NCI-H2081 (cell line): ENCODE results near the gene C1orf159.

ENCODE experiments used
- DNase-seq, 2 experiments: peaks; one replicate each; lab custom pipeline; 2025; lab: John Stamatoyannopoulos, UW

Gene C1orf159

DNA sequence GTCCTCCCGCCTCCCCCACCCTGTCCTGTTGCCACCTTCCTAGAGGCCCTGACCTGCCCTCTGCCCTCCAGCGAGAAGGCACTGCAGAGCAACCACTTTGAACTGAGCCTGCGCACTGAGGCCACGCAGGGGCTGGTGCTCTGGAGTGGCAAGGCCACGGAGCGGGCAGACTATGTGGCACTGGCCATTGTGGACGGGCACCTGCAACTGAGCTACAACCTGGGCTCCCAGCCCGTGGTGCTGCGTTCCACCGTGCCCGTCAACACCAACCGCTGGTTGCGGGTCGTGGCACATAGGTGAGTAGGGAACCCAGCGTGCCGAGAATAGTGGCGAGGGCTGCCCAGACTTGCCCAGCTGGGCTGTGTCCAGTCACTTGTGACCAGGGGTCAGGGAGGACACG is 62.2 kb downstream of the C1orf159 start:
- DNase-seq, result no peak

DNA sequence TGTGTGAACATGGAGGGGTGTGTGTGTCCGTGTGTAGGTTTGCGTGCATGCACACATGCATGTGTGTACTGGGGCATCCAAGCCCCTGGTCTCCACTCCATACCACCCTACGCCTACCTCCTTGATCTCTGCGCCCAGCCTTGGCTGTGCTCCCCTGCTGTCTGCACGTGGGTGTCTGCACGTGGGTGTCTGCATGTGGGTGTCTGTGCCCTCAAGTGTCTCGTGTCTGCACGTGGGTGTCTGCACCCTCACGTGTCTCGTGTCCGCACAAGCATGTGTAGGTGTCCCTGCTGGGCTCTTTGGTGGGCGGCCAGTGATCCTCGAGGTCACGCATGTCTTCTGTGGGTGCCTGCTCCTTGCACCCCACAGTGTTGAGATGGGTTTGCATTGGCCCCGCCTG is 62.9 kb downstream of the C1orf159 start:
- DNase-seq, result no peak

DNA sequence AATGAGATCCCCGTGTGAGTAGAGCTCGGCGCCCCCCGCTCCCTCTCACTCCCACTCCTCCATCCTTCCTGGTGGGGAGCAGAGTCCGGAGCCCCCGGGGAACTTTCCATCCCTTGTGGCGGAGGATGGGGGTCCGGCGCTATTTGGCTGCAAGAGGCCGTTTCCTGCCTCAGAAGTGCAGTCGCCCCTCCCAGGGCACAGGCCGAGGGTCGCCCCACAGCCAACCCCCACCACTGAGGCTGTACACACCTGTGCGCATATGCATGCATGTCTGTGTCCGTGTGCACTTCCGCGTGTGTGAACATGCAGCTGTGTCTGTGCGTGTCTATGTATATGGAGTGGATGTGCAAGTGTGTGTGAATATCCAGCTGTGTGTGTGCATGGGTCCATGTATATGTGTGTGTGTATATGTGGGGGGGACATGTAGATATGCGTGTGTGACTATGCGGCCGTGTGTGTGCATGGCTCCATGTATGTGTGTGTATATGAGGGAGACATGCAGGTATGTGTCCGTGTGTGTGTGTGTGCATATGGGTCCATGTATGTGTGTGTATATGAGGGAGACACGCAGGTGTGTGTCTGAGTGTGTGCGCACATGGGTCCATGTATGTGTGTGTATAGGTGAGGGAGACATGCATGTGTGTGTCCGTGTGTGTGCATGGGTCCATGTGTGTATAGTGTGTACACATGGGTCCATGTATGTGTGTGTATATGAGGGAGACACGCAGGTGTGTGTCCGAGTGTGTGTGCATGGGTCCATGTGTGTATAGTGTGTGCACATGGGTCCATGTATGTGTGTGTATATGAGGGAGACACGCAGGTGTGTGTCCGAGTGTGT is 63.7 kb downstream of the C1orf159 start:
- no peak for DNase-seq

DNA sequence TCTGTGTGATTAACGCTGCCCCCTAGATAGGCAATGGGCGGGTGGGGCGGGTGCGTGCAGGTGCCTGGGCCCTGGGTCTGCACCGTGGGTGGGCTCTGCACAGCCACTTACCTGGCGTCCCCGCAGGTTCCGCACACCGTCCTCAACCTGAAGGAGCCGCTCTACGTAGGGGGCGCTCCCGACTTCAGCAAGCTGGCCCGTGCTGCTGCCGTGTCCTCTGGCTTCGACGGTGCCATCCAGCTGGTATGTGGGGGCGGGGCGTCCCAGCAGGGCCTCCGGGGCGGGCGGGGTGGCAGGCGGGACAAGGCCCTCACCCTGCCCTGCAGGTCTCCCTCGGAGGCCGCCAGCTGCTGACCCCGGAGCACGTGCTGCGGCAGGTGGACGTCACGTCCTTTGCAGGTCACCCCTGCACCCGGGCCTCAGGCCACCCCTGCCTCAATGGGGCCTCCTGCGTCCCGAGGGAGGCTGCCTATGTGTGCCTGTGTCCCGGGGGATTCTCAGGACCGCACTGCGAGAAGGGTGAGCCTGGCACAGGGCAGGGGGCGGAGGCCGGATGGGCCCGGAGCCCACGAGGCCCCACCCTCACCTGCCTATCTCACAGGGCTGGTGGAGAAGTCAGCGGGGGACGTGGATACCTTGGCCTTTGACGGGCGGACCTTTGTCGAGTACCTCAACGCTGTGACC is 64.6 kb downstream of the C1orf159 start:
- DNase-seq, result peak in 1 of 2 experiments; percentile 27

DNA sequence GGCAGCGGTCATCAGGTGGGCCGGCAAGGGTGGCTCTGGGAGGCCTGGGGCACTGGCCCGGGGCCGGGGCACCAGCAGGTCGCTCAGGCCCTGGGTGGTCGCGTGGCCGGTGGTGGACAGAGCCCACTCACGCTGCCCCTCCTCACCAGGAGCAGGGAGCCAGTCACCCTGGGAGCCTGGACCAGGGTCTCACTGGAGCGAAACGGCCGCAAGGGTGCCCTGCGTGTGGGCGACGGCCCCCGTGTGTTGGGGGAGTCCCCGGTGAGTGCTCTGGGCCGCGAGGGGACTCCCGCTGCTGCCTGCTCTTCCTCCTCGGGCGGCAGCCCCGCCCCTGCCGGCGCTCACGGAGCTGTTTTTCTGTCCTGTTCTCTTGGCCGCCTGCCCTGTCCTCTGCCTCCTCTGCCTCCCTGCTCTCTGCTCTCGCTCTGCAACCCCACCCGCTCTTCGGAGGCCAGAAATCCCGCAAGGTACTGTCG is 65.3 kb downstream of the C1orf159 start:
- peak in 1 of 2 experiments; percentile 27 for DNase-seq

DNA sequence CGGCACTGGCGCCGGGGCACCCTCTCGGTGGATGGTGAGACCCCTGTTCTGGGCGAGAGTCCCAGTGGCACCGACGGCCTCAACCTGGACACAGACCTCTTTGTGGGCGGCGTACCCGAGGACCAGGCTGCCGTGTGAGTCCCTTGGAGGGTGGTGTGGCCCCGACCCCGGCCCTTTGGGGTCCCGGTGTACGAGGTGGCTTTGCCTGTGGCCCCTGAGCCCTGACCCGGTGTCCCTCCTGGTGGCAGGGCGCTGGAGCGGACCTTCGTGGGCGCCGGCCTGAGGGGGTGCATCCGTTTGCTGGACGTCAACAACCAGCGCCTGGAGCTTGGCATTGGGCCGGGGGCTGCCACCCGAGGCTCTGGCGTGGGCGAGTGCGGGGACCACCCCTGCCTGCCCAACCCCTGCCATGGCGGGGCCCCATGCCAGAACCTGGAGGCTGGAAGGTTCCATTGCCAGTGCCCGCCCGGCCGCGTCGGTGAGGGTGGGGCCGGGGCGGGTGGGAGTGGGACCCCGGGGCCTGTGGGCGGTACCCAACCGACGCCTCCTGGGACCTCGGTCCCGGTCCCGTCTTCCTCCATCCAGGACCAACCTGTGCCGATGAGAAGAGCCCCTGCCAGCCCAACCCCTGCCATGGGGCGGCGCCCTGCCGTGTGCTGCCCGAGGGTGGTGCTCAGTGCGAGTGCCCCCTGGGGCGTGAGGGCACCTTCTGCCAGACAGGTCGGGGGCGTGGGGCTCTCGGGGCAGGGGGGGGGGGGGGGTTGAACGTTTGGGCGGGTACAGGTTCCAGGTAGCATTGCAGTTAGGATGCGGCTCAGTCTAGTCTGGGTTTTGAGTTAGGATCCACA is 66.3 kb downstream of the C1orf159 start:
- DNase-seq, result no peak

DNA sequence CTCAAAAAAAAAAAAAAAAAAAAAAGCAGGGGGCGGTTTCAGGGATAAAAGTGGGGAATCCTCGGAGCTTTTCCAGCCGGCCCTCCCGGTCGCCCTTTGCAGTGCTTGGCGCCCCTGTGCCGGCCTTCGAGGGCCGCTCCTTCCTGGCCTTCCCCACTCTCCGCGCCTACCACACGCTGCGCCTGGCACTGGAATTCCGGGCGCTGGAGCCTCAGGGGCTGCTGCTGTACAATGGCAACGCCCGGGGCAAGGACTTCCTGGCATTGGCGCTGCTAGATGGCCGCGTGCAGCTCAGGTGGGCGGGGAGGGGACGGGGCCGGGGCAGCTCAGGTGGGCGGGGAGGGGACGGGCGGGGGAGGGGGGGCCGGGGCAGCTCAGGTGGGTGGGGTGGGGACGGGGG is 67.1 kb downstream of the C1orf159 start:
- peak in 1 of 2 experiments; percentile 32 for DNase-seq

DNA sequence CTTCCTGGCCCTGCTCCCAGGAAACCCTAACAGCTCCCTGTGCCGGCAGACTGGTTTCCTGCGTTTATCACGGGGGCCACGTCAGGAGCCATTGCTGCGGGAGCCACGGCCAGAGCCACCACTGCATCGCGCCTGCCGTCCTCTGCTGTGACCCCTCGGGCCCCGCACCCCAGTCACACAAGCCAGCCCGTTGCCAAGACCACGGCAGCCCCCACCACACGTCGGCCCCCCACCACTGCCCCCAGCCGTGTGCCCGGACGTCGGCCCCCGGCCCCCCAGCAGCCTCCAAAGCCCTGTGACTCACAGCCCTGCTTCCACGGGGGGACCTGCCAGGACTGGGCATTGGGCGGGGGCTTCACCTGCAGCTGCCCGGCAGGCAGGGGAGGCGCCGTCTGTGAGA is 67.9 kb downstream of the C1orf159 start:
- DNase-seq, result no peak

DNA sequence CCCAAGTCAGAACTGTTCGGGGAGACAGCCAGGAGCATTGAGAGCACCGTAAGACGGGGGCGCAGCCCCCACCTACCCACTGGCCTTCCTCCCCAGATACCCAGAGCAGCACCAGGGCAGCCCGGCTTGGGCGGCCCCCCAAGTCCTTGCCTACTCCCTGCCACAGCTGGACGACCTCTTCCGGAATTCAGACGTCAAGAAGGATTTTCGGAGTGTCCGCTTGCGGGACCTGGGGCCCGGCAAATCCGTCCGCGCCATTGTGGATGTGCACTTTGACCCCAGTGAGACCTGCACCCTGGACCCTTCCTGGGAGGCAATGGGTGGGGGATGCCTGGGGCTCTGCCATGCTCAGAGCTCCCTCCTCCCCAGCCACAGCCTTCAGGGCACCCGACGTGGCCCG is 68.5 kb downstream of the C1orf159 start:
- no peak for DNase-seq

DNA sequence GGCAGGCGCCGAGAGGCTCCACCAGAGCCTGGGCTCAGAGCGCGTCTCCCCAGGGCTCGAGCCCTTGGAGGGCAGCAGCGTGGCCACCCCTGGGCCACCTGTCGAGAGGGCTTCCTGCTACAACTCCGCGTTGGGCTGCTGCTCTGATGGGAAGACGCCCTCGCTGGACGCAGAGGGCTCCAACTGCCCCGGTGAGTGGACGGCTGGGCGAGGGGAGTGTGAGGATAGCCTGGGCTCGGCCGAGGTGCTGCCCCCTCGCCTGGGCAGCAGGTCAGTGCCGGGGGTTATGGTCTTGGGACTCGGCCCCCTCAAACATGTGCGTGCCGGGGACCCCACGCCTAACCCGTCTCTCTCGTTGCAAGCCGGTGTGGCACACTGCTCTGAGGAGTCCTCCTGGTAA is 69.1 kb downstream of the C1orf159 start:
- DNase-seq, result no peak

DNA sequence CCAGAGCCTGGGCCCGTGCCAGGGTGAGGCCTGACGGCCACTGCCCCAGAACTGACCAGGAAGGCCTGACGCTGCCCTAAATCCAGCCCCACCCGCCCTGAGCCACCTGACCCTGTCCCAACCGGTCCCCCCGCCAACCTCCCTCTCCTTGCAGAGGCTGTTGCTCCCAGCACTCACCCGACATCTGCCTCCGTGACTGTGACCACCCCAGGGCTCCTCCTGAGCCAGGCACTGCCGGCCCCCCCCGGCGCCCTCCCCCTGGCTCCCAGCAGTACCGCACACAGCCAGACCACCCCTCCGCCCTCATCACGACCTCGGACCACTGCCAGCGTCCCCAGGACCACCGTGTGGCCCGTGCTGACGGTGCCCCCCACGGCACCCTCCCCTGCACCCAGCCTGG is 69.6 kb downstream of the C1orf159 start:
- no peak for DNase-seq

DNA sequence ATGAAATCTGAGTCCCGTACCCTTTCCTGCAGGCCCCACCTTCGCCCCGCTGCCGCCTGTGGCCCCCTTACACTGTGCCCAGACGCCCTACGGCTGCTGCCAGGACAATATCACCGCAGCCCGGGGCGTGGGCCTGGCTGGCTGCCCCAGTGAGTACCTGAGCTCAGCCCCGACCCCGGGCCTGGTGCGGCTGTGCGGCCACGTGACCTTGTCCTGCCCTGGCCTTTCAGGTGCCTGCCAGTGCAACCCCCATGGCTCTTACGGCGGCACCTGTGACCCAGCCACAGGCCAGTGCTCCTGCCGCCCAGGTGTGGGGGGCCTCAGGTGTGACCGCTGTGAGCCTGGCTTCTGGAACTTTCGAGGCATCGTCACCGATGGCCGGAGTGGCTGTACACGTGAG is 70.8 kb downstream of the C1orf159 start:
- DNase-seq, result no peak

DNA sequence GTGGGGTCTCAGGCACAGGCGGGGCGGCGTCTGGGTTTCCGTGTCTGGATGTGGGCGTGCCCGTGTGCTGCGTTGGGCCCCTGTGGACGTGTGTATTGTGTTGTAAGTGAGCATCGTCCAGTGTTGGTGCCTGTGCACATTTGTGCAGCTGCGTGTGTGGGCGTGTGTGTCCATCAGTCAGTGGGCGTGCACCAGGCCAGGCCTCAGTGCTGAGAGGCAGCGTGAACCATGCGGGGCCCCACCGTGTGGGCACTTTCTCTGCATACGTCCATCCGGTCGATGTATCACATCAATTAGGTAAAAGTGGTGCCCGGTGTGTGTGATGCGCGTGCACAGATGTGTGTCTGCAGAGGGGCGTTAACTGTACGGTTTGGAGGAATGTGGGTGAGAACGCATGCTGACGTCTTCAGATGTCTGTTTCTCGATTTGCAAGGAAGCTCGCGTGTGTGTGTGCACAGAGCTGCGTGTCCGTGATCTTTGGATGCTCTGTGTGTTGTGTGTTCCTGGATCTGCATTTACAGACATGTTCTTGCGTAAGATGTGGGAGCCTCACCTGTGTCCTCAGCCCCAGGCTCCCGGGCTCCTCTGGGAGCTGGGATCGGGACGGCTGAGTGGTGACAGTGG is 71.3 kb downstream of the C1orf159 start:
- DNase-seq, result no peak

DNA sequence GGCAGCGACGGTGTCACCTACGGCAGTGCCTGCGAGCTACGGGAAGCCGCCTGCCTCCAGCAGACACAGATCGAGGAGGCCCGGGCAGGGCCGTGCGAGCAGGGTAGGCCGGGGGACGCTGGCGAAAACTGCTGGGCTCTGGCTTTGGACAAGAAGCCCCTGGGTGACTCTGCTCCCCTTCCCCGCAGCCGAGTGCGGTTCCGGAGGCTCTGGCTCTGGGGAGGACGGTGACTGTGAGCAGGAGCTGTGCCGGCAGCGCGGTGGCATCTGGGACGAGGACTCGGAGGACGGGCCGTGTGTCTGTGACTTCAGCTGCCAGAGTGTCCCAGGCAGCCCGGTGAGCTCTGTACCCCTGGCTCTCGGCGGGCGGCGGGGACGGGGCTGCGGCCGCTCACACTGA is 72.0 kb downstream of the C1orf159 start:
- DNase-seq, result no peak

DNA sequence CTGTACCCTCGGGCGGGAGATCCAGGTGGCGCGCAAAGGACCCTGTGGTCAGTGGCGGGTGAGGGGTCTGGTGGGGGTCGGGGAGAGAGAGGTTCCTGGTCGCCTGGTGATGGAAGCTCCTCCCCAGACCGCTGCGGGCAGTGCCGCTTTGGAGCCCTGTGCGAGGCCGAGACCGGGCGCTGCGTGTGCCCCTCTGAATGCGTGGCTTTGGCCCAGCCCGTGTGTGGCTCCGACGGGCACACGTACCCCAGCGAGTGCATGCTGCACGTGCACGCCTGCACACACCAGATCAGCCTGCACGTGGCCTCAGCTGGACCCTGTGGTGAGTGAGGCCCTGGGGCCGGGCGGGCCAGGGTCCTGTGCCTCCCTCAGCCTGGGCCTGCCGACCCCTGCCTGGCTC is 72.5 kb downstream of the C1orf159 start:
- no peak for DNase-seq

DNA sequence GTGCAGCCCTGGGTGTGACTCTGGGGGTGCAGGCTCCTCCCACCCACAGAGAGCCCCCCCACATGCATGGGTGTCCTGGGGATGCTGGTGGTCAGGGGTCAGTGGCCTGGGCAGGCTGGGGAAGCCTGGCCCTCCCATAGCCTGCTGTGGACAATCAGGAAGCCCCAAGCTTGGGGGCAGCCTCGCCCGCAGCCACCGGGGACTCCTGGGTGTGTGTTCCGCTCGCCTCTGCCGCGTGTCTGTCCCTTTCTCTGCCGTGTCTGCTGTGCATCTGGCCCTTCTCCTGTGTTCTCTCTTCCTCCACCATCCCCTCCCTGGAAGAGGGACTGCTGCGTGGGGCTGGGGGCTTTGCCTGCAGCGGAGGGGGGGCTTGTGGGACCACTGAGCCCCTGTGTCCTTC is 73.1 kb downstream of the C1orf159 start:
- no peak for DNase-seq

DNA sequence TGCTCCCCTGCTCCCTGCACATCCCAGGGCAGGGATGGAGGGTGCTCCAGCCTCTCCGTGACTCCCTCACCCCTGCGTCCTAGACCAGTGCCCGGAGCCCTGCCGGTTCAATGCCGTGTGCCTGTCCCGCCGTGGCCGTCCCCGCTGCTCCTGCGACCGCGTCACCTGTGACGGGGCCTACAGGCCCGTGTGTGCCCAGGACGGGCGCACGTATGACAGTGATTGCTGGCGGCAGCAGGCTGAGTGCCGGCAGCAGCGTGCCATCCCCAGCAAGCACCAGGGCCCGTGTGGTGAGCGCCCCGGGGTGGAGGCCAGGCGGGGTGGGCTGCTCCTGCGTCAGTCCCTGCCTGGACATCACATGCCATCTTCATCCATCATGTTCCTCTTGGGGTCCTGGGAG is 74.0 kb downstream of the C1orf159 start:
- no peak for DNase-seq

DNA sequence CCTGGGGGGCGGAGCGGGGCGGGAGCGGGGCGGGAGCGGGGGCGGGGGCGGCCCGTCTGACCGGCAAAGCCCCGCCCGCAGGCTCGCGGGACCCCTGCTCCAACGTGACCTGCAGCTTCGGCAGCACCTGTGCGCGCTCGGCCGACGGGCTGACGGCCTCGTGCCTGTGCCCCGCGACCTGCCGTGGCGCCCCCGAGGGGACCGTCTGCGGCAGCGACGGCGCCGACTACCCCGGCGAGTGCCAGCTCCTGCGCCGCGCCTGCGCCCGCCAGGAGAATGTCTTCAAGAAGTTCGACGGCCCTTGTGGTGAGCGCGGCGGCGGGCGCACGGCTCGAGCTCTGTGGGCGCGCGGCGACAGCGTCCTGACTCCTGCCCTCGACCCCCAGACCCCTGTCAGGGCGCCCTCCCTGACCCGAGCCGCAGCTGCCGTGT is 74.8 kb downstream of the C1orf159 start:
- no peak for DNase-seq

DNA sequence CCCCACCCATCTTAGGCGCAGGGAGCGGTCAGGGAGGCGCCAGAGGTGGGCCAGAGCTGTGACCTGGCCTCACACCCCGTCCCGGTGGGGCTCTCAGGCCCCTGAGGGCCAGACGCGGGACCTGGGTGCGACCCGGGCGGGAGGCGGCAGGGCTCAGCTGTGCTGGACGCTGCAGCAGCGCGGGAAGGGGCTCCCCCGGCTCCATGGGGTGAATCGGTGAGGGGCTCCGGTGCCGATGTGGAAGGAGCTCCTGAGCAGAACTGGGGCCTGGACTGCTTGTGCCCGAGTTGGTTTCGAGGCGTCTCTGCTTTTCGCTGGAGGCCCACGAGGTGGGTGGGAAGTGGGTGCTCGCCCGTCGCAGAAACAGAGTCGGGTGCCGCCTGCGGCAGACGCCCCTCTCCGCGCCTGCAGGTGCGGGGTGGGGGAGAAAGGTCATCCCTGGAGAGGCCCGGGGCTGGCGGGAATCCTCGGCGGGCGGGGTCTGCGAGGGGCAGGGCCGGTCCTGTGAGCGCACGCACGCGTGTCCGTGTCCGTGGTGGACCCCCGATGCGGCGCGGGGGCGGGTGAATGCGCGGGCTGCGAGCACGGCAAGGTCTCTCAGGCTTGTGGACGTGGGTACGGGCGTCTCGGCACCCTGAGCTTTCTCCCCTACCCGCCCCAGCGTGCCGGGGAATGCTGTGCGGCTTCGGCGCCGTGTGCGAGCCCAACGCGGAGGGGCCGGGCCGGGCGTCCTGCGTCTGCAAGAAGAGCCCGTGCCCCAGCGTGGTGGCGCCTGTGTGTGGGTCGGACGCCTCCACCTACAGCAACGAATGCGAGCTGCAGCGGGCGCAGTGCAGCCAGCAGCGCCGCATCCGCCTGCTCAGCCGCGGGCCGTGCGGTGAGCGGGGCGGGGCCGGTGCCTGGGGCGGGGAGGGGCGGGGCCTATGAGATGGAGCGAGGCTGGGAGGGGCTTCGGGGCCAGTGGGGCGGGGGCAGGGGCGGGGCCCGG is 75.6 kb downstream of the C1orf159 start:
- peak; percentile 31 to 57 for DNase-seq

DNA sequence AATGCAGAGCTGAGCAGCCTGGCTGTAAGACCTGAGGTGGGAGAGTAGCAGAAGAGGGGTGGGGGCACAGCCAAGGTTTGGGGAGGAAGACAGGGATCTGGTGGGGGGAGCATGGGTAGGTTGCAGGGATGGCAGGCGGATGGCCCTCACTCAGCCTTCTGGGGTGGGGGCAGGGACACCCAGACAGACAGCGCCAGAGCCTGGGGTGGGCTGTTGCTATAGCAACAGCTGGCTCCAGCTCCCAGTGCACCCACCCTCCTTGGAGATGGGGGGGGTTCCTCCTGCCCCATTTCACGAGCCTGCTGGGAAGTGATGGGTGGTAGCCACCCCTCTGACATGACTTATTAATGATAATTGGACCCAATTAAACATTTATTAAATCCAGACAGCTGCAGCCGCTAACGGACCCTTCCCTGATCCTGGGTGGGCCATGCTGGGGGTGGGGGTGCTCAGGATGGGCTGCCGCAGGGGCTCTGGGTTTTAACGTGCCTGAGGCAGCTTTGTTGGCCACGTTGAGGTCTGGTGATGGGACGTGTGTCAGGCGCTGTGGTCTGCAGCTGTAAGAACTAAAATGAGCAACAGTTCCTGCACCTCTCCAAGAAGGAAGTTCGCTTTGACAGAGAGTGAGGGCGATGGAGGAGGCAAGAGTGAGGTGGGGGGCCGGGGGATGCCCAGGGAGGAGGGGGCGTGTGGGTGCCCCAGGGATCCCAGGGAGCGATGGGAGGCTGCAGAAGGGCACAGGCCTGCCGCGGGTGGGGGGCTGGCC is 76.6 kb downstream of the C1orf159 start:
- DNase-seq, result no peak
